NCI-H82 (cell line): ENCODE measurements around the gene SRRM1.
"Not testable (repeated sequence)": the region's sequence is repeated elsewhere in the genome, so short reads cannot be mapped to it uniquely, and the experiment has no call there.

Experiments
- DNase-seq: peaks from one replicate; lab custom pipeline; 2025; lab: John Stamatoyannopoulos, UW

Gene SRRM1

GRCh38 chr1:24694380-24694843 lies 51.3 kb downstream of the SRRM1 start:
- DNase-seq = peak; percentile 71

GRCh38 chr1:24695202-24695974 lies 52.3 kb downstream of the SRRM1 start:
- peak; percentile 48 for DNase-seq

- peak; percentile 92 for DNase-seq
These were observed 53.1 kb downstream of the SRRM1 start for GRCh38 chr1:24696041-24696755.

- no peak for DNase-seq
These were observed 53.7 kb downstream of the SRRM1 start for GRCh38 chr1:24696756-24697330.

GRCh38 chr1:24697453-24698001 lies 54.4 kb downstream of the SRRM1 start:
- DNase-seq = not testable (repeated sequence)

- DNase-seq = not testable (repeated sequence)
These were observed 55.2 kb downstream of the SRRM1 start for GRCh38 chr1:24698326-24698725.

- no peak for DNase-seq
These were observed 56.5 kb downstream of the SRRM1 start for GRCh38 chr1:24699628-24700027.

GRCh38 chr1:24702511-24703293 lies 59.6 kb downstream of the SRRM1 start:
- peak; percentile 86 for DNase-seq

- peak; percentile 58 for DNase-seq
These were observed 61.5 kb downstream of the SRRM1 start for GRCh38 chr1:24704411-24705259.

GRCh38 chr1:24705260-24706073 lies 62.4 kb downstream of the SRRM1 start:
- peak; percentile 92 for DNase-seq

GRCh38 chr1:24706074-24706389 lies 62.9 kb downstream of the SRRM1 start:
- not testable (repeated sequence) for DNase-seq

- peak; percentile 20 for DNase-seq
These were observed 64.6 kb downstream of the SRRM1 start for GRCh38 chr1:24707687-24708086.

GRCh38 chr1:24708938-24709337 lies 65.8 kb downstream of the SRRM1 start:
- no peak for DNase-seq

- DNase-seq = no peak
These were observed 66.8 kb downstream of the SRRM1 start for GRCh38 chr1:24709791-24710441.

- no peak for DNase-seq
These were observed 68.2 kb downstream of the SRRM1 start for GRCh38 chr1:24711329-24711728.

- DNase-seq = no peak
These were observed 70.1 kb downstream of the SRRM1 start for GRCh38 chr1:24713176-24713575.

- DNase-seq = no peak
These were observed 70.6 kb downstream of the SRRM1 start for GRCh38 chr1:24713736-24714135.

GRCh38 chr1:24714859-24715520 lies 71.9 kb downstream of the SRRM1 start:
- DNase-seq = no peak

- no peak for DNase-seq
These were observed 72.6 kb downstream of the SRRM1 start for GRCh38 chr1:24715658-24716057.
